Measurements from ENCODE around the gene PCCA. TPM values are rescaled to one million over a fixed set of nuclear protein-coding genes. Genes with fewer than 3 reads are reported as not detected.

Gene PCCA
- total and polyA plus RNA-seq, 2 donors (not counting 1 experiment from before 2014, with no cell fraction given) = 4.8 to 17.4 TPM

- 100% methylated on average over 1 of the region's 4 CpGs for WGBS (ENCODE audit: insufficient coverage)
- H3K36me3 ChIP-seq (replicated peaks in 1 of 2; ENCODE audit: control extremely low read depth in 1 of 2, control insufficient read depth in 1 of 2, extremely low read depth in 1 of 2, insufficient read depth in 2 of 2, low read length in 1 of 2) = no peaks in the 10 kb centered on the region
- H3K4me3 ChIP-seq (ENCODE audit: control extremely low read depth in 1 of 5, extremely low read depth in 1 of 5, insufficient read depth in 1 of 5, low read depth in 2 of 5, low read length in 4 of 5) = no peak overlapping the region
- TF ChIP-seq EZH2 (IDR thresholded peaks at IDR 0.05; ENCODE audit: borderline replicate concordance, insufficient read depth, low read depth, low read length, poor library complexity, severe bottlenecking) = no peak
- TF ChIP-seq, protein P1, sequence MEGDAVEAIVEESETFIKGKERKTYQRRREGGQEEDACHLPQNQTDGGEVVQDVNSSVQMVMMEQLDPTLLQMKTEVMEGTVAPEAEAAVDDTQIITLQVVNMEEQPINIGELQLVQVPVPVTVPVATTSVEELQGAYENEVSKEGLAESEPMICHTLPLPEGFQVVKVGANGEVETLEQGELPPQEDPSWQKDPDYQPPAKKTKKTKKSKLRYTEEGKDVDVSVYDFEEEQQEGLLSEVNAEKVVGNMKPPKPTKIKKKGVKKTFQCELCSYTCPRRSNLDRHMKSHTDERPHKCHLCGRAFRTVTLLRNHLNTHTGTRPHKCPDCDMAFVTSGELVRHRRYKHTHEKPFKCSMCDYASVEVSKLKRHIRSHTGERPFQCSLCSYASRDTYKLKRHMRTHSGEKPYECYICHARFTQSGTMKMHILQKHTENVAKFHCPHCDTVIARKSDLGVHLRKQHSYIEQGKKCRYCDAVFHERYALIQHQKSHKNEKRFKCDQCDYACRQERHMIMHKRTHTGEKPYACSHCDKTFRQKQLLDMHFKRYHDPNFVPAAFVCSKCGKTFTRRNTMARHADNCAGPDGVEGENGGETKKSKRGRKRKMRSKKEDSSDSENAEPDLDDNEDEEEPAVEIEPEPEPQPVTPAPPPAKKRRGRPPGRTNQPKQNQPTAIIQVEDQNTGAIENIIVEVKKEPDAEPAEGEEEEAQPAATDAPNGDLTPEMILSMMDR (IDR thresholded peaks at IDR 0.05) = no peak
- CTCF ChIA-PET = no interaction called here
- no peak overlapping the region for H3K4me3 Mint-ChIP-seq
- H3K4me2 ChIP-seq (replicated peaks; ENCODE audit: low read depth, low read length, poor library complexity, severe bottlenecking) = no peak overlapping the region
- intact Hi-C loops (cut with micrococcal nuclease) = no loop called here
- no peak overlapping the region for H3K27ac Mint-ChIP-seq
- ATAC-seq (ENCODE audit: low read depth) (no peak), DNase-seq (no peak)
- H3K9me3 ChIP-seq (ENCODE audit: control extremely low read depth in 1 of 3, control insufficient read depth in 2 of 3, insufficient read depth in 1 of 3, low read length in 2 of 3) = no peaks in the 10 kb centered on the region
- H3K9me3 Mint-ChIP-seq (ENCODE audit: insufficient read depth) = no peaks in the 10 kb centered on the region
- POLR2A ChIA-PET = no interaction called here
- H3K27me3 ChIP-seq (replicated peaks in 1 of 4; ENCODE audit: control extremely low read depth in 1 of 4, control insufficient read depth in 3 of 4, insufficient read depth in 4 of 4, low read length in 3 of 4) = no peaks in the 10 kb centered on the region
- no peak overlapping the region for H2AFZ ChIP-seq (ENCODE audit: insufficient read depth, low read depth, low read length, poor library complexity, severe bottlenecking)
- no peaks in the 10 kb centered on the region for H3K79me2 ChIP-seq (ENCODE audit: control insufficient read depth, insufficient read depth, low read length)
- no peaks in the 10 kb centered on the region for H3K4me1 ChIP-seq (ENCODE audit: control insufficient read depth in 2 of 2, insufficient read depth in 2 of 2, low read length in 2 of 2)
- no peak overlapping the region for H3K9ac ChIP-seq (ENCODE audit: low read length)
- H3K4me1 Mint-ChIP-seq = no peaks in the 10 kb centered on the region
- H3K27me3 Mint-ChIP-seq = no peaks in the 10 kb centered on the region
- no peak overlapping the region for H3K27ac ChIP-seq (ENCODE audit: low read length in 2 of 2)
- H4K20me1 ChIP-seq (ENCODE audit: control insufficient read depth, insufficient read depth, low read length, poor library complexity, severe bottlenecking) = no peaks in the 10 kb centered on the region
Observed at GRCh38 chr13:100395698-100396373, 306.9 kb downstream of the PCCA start.

GRCh38 chr13:100396776-100397175 is 307.9 kb downstream of the PCCA start:
- no peaks in the 10 kb centered on the region for H3K4me1 ChIP-seq (ENCODE audit: control insufficient read depth in 2 of 2, insufficient read depth in 2 of 2, low read length in 2 of 2)
- H3K27ac ChIP-seq (ENCODE audit: low read length in 2 of 2) = no peak overlapping the region
- no peaks in the 10 kb centered on the region for H3K27me3 ChIP-seq (replicated peaks in 1 of 4; ENCODE audit: control extremely low read depth in 1 of 4, control insufficient read depth in 3 of 4, insufficient read depth in 4 of 4, low read length in 3 of 4)
- H3K4me1 Mint-ChIP-seq = no peaks in the 10 kb centered on the region
- H3K9me3 ChIP-seq (ENCODE audit: control extremely low read depth in 1 of 3, control insufficient read depth in 2 of 3, insufficient read depth in 1 of 3, low read length in 2 of 3) = peaks cover 0 to 2% (median 0%) of the 10 kb centered on the region in 3 donors
- H4K20me1 ChIP-seq (ENCODE audit: control insufficient read depth, insufficient read depth, low read length, poor library complexity, severe bottlenecking) = no peaks in the 10 kb centered on the region
- no peak overlapping the region for H3K4me2 ChIP-seq (replicated peaks; ENCODE audit: low read depth, low read length, poor library complexity, severe bottlenecking)
- H3K36me3 ChIP-seq (replicated peaks in 1 of 2; ENCODE audit: control extremely low read depth in 1 of 2, control insufficient read depth in 1 of 2, extremely low read depth in 1 of 2, insufficient read depth in 2 of 2, low read length in 1 of 2) = no peaks in the 10 kb centered on the region
- ATAC-seq (ENCODE audit: low read depth) (no peak), DNase-seq (no peak)
- ChIA-PET CTCF (no interaction called here), POLR2A (no interaction called here)
- WGBS (ENCODE audit: insufficient coverage) = no CpG with 5 or more reads among the region's 6 CpGs
- no peak overlapping the region for H2AFZ ChIP-seq (ENCODE audit: insufficient read depth, low read depth, low read length, poor library complexity, severe bottlenecking)
- peaks cover under 1% of the 10 kb centered on the region for H3K9me3 Mint-ChIP-seq (ENCODE audit: insufficient read depth)
- H3K27ac Mint-ChIP-seq = no peak overlapping the region
- intact Hi-C loops (cut with micrococcal nuclease) = no loop called here
- no peaks in the 10 kb centered on the region for H3K27me3 Mint-ChIP-seq
- no peak overlapping the region for H3K4me3 ChIP-seq (ENCODE audit: control extremely low read depth in 1 of 5, extremely low read depth in 1 of 5, insufficient read depth in 1 of 5, low read depth in 2 of 5, low read length in 4 of 5)
- TF ChIP-seq, protein P1 (IDR thresholded peaks at IDR 0.05) = no peak
- TF ChIP-seq EZH2 (IDR thresholded peaks at IDR 0.05; ENCODE audit: borderline replicate concordance, insufficient read depth, low read depth, low read length, poor library complexity, severe bottlenecking) = no peak
- H3K79me2 ChIP-seq (ENCODE audit: control insufficient read depth, insufficient read depth, low read length) = no peaks in the 10 kb centered on the region
- no peak overlapping the region for H3K9ac ChIP-seq (ENCODE audit: low read length)
- no peak overlapping the region for H3K4me3 Mint-ChIP-seq
